HepG2 (cell line): ENCODE data around the gene RAET1E. TPM values are rescaled to one million over a fixed set of nuclear protein-coding genes. Genes with fewer than 3 reads are reported as not detected.

Experiments
- ARHGAP35 ChIP-seq: sonication (generic); formaldehyde crosslinking; IDR thresholded peaks from 2 replicates; pipeline ENCODE4 v1.9.0; 2022; ENCODE audit warnings: mild to moderate bottlenecking, inconsistent platforms, moderate library complexity, missing genetic modification reagents, borderline replicate concordance
- CCAR2 ChIP-seq: fragments of 200-400 bp; formaldehyde crosslinking; optimal IDR thresholded peaks from 2 replicates; pipeline ENCODE3; 2018; ENCODE audit warnings: low read depth, mild to moderate bottlenecking, low read length, moderate library complexity
- FOSL1 ChIP-seq: sonication (generic); formaldehyde crosslinking; IDR thresholded peaks from 2 replicates; pipeline ENCODE4 v1.9.0; 2021; ENCODE audit warnings: missing genetic modification reagents, borderline replicate concordance
- GATAD2A ChIP-seq: IDR thresholded peaks from 2 replicates; pipeline ENCODE4 v1.6.1; 2016
- NFIB ChIP-seq: sonication (generic); formaldehyde crosslinking; IDR thresholded peaks from 2 replicates; pipeline ENCODE4 v1.9.0; 2021; ENCODE audit warnings: missing genetic modification reagents, mild to moderate bottlenecking, borderline replicate concordance
- ZFYVE20 ChIP-seq: sonication (generic); formaldehyde crosslinking; IDR thresholded peaks from 2 replicates; pipeline ENCODE4 v1.8.0; 2023; ENCODE audit warnings: low read depth, mild to moderate bottlenecking, moderate library complexity, missing genetic modification reagents, borderline replicate concordance
- ZNF235 ChIP-seq: sonication (generic); formaldehyde crosslinking; IDR thresholded peaks from 2 replicates; pipeline ENCODE4 v1.8.1; 2023; ENCODE audit warnings: mild to moderate bottlenecking, missing genetic modification reagents, borderline replicate concordance
- ZNF296 ChIP-seq: sonication (generic); formaldehyde crosslinking; conservative IDR thresholded peaks from 2 replicates; pipeline ENCODE4 v1.5.0; 2020; ENCODE audit warnings: mild to moderate bottlenecking, missing genetic modification reagents
- ZNF432 ChIP-seq: sonication (generic); formaldehyde crosslinking; IDR thresholded peaks from 2 replicates; pipeline ENCODE4 v1.5.0; 2020; ENCODE audit warnings: missing genetic modification reagents, mild to moderate bottlenecking, borderline replicate concordance
- ZNF761 ChIP-seq: sonication (generic); formaldehyde crosslinking; conservative IDR thresholded peaks from 2 replicates; pipeline ENCODE4 v1.4.0; 2020; ENCODE audit warnings: mild to moderate bottlenecking, missing genetic modification reagents
- polyA plus RNA-seq, 8 experiments: library from polyadenylated mRNA; depleted of rRNA in 3 of 8; stranded (reverse) in 7 of 8; unstranded in 1 of 8; fragments of >200 nt; fragmentation: Illumina TruSeq in 4 of 8; extraction: Trizol in 4 of 8; gene quantifications; 2 replicates each; pipeline versions ENCODE4 v1.2.1 to v1.2.3, GENCODE V29; 2011 to 2016; ENCODE audit warnings: low read depth in 4 of 8, missing spikeins in 1 of 8, mixed read lengths in 1 of 8; ENCODE audit not compliant: insufficient read depth in 1 of 8
- total RNA-seq, 5 experiments: library from RNA; depleted of rRNA; stranded (reverse); fragments of >200 nt; fragmentation: Illumina TruSeq; extraction: Trizol; gene quantifications; 2 replicates each; pipeline ENCODE4 v1.2.3, GENCODE V29; 2016; ENCODE audit warnings: low read depth in 1 of 5
- TF ChIP-seq, protein P1 (sequence below): sonication (generic); formaldehyde crosslinking; IDR thresholded peaks from 2 replicates; pipeline ENCODE4 v1.9.0; 2021; ENCODE audit warnings: missing genetic modification reagents, borderline replicate concordance
- TF ChIP-seq, protein P2 (sequence below), 2 experiments: fragments of 450-650 bp in 1 of 2; sonication (generic) in 1 of 2; formaldehyde crosslinking; IDR thresholded peaks; 2 replicates each; pipeline versions ENCODE4 v1.5.0 to v1.8.0; 2020 to 2022; ENCODE audit warnings: mild to moderate bottlenecking in 1 of 2, missing genetic modification reagents in 1 of 2
- TF ChIP-seq, protein P3 (sequence below): sonication (generic); formaldehyde crosslinking; IDR thresholded peaks from 2 replicates; pipeline ENCODE4 v1.4.0; 2020; ENCODE audit warnings: mild to moderate bottlenecking, missing genetic modification reagents
- TF ChIP-seq, protein P4 (sequence below): sonication (generic); formaldehyde crosslinking; IDR thresholded peaks from 2 replicates; pipeline ENCODE4 v1.4.0; 2020; ENCODE audit warnings: mild to moderate bottlenecking, missing genetic modification reagents
- TF ChIP-seq, protein P5 (sequence below): sonication (generic); formaldehyde crosslinking; IDR thresholded peaks from 2 replicates; pipeline ENCODE4 v1.4.0; 2020; ENCODE audit warnings: missing genetic modification reagents
- TF ChIP-seq, protein P6 (sequence below): sonication (generic); formaldehyde crosslinking; IDR thresholded peaks from 2 replicates; pipeline ENCODE4 v1.8.1; 2023; ENCODE audit warnings: missing genetic modification reagents, inconsistent platforms, borderline replicate concordance

The RAET1E gene
- total and polyA plus RNA-seq, 2 of the 13 experiments (the other 11 are each of a cell fraction or from before 2014, with no cell fraction given) = not detected

DNA sequence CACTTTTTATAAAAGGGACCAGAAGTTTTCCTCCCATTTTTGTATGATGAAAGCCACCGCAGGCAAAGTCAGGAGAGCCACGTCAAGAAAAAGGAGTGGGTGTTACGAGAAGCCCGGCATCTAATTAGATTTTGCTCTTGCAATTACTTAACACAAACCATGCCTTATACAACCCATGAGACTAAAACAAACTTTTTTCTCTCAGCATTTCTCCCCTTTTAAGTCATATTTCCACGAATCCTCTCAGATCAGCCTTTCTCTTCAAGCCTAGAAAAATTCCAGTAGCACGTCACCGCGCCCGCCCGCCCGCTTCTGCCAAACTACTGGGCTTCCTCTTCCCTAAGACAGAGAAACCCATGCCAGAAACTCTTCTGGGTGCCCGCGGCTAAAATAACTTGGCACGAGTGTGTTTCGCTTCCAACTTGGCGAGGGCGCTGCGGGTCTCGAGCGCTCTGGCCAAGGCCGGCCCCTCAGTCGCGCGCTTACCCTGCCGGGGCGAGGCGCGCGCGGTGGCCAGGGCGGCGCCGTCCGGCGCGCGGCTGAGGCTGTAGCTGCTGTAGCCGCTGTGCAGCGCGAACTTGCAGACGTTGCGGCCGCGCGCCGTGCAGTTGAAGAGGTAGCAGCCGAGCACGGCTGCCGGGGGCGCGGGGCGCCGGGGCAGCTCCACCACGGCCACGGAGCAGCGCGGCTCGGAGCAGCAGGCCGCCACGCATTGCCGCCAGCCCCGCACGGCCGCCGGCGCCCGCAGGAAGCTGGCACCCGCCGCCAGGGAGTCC is 34.8 kb downstream of the RAET1E start (continued):
- TF ChIP-seq, protein P1, sequence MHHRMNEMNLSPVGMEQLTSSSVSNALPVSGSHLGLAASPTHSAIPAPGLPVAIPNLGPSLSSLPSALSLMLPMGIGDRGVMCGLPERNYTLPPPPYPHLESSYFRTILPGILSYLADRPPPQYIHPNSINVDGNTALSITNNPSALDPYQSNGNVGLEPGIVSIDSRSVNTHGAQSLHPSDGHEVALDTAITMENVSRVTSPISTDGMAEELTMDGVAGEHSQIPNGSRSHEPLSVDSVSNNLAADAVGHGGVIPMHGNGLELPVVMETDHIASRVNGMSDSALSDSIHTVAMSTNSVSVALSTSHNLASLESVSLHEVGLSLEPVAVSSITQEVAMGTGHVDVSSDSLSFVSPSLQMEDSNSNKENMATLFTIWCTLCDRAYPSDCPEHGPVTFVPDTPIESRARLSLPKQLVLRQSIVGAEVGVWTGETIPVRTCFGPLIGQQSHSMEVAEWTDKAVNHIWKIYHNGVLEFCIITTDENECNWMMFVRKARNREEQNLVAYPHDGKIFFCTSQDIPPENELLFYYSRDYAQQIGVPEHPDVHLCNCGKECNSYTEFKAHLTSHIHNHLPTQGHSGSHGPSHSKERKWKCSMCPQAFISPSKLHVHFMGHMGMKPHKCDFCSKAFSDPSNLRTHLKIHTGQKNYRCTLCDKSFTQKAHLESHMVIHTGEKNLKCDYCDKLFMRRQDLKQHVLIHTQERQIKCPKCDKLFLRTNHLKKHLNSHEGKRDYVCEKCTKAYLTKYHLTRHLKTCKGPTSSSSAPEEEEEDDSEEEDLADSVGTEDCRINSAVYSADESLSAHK (CRISPR knock-in tag) = no peak
- TF ChIP-seq, protein P2, sequence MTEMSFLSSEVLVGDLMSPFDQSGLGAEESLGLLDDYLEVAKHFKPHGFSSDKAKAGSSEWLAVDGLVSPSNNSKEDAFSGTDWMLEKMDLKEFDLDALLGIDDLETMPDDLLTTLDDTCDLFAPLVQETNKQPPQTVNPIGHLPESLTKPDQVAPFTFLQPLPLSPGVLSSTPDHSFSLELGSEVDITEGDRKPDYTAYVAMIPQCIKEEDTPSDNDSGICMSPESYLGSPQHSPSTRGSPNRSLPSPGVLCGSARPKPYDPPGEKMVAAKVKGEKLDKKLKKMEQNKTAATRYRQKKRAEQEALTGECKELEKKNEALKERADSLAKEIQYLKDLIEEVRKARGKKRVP (CRISPR knock-in tag; IDR thresholded peaks at IDR 0.05) = no peak
- TF ChIP-seq ZNF761 (CRISPR knock-in tag) = no peak
- TF ChIP-seq, protein P3, sequence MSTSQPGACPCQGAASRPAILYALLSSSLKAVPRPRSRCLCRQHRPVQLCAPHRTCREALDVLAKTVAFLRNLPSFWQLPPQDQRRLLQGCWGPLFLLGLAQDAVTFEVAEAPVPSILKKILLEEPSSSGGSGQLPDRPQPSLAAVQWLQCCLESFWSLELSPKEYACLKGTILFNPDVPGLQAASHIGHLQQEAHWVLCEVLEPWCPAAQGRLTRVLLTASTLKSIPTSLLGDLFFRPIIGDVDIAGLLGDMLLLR (CRISPR knock-in tag) = peak; percentile 32
- no peak for TF ChIP-seq ZNF296 (CRISPR knock-in tag)
- TF ChIP-seq, protein P4, sequence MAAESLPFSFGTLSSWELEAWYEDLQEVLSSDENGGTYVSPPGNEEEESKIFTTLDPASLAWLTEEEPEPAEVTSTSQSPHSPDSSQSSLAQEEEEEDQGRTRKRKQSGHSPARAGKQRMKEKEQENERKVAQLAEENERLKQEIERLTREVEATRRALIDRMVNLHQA (CRISPR knock-in tag) = no peak
- no peak for TF ChIP-seq GATAD2A (CRISPR knock-in tag)
- no peak for TF ChIP-seq CCAR2
- TF ChIP-seq ZNF432 (CRISPR knock-in tag) = no peak
- no peak for TF ChIP-seq ZNF235 (CRISPR knock-in tag)
- TF ChIP-seq NFIB (CRISPR knock-in tag) = no peak
- TF ChIP-seq, protein P5, sequence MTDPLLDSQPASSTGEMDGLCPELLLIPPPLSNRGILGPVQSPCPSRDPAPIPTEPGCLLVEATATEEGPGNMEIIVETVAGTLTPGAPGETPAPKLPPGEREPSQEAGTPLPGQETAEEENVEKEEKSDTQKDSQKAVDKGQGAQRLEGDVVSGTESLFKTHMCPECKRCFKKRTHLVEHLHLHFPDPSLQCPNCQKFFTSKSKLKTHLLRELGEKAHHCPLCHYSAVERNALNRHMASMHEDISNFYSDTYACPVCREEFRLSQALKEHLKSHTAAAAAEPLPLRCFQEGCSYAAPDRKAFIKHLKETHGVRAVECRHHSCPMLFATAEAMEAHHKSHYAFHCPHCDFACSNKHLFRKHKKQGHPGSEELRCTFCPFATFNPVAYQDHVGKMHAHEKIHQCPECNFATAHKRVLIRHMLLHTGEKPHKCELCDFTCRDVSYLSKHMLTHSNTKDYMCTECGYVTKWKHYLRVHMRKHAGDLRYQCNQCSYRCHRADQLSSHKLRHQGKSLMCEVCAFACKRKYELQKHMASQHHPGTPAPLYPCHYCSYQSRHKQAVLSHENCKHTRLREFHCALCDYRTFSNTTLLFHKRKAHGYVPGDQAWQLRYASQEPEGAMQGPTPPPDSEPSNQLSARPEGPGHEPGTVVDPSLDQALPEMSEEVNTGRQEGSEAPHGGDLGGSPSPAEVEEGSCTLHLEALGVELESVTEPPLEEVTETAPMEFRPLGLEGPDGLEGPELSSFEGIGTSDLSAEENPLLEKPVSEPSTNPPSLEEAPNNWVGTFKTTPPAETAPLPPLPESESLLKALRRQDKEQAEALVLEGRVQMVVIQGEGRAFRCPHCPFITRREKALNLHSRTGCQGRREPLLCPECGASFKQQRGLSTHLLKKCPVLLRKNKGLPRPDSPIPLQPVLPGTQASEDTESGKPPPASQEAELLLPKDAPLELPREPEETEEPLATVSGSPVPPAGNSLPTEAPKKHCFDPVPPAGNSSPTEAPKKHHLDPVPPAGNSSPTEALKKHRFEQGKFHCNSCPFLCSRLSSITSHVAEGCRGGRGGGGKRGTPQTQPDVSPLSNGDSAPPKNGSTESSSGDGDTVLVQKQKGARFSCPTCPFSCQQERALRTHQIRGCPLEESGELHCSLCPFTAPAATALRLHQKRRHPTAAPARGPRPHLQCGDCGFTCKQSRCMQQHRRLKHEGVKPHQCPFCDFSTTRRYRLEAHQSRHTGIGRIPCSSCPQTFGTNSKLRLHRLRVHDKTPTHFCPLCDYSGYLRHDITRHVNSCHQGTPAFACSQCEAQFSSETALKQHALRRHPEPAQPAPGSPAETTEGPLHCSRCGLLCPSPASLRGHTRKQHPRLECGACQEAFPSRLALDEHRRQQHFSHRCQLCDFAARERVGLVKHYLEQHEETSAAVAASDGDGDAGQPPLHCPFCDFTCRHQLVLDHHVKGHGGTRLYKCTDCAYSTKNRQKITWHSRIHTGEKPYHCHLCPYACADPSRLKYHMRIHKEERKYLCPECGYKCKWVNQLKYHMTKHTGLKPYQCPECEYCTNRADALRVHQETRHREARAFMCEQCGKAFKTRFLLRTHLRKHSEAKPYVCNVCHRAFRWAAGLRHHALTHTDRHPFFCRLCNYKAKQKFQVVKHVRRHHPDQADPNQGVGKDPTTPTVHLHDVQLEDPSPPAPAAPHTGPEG (CRISPR knock-in tag) = peak; percentile 96
- TF ChIP-seq, protein P6, sequence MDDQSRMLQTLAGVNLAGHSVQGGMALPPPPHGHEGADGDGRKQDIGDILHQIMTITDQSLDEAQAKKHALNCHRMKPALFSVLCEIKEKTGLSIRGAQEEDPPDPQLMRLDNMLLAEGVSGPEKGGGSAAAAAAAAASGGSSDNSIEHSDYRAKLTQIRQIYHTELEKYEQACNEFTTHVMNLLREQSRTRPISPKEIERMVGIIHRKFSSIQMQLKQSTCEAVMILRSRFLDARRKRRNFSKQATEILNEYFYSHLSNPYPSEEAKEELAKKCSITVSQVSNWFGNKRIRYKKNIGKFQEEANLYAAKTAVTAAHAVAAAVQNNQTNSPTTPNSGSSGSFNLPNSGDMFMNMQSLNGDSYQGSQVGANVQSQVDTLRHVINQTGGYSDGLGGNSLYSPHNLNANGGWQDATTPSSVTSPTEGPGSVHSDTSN (CRISPR knock-in tag) = no peak
- 0 out of 2 replicates have a peak, but pooled peaks have one; percentile 79 for TF ChIP-seq ZFYVE20
- TF ChIP-seq ARHGAP35 (CRISPR knock-in tag) = no peak
- TF ChIP-seq FOSL1 (CRISPR knock-in tag) = no peak
